CD4-positive, alpha-beta T cell treated with Interferon gamma for 1 hour (primary cell): ENCODE measurements around the gene POLE.
A peak's percentile ranks its signal among the peaks of the same experiment; 100 is the strongest.

ENCODE experiments used
- DNase-seq: peaks from one replicate; pipeline ENCODE4 v3.0.0-alpha.2; 2020

Gene POLE, protein sequence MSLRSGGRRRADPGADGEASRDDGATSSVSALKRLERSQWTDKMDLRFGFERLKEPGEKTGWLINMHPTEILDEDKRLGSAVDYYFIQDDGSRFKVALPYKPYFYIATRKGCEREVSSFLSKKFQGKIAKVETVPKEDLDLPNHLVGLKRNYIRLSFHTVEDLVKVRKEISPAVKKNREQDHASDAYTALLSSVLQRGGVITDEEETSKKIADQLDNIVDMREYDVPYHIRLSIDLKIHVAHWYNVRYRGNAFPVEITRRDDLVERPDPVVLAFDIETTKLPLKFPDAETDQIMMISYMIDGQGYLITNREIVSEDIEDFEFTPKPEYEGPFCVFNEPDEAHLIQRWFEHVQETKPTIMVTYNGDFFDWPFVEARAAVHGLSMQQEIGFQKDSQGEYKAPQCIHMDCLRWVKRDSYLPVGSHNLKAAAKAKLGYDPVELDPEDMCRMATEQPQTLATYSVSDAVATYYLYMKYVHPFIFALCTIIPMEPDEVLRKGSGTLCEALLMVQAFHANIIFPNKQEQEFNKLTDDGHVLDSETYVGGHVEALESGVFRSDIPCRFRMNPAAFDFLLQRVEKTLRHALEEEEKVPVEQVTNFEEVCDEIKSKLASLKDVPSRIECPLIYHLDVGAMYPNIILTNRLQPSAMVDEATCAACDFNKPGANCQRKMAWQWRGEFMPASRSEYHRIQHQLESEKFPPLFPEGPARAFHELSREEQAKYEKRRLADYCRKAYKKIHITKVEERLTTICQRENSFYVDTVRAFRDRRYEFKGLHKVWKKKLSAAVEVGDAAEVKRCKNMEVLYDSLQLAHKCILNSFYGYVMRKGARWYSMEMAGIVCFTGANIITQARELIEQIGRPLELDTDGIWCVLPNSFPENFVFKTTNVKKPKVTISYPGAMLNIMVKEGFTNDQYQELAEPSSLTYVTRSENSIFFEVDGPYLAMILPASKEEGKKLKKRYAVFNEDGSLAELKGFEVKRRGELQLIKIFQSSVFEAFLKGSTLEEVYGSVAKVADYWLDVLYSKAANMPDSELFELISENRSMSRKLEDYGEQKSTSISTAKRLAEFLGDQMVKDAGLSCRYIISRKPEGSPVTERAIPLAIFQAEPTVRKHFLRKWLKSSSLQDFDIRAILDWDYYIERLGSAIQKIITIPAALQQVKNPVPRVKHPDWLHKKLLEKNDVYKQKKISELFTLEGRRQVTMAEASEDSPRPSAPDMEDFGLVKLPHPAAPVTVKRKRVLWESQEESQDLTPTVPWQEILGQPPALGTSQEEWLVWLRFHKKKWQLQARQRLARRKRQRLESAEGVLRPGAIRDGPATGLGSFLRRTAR (N-terminal part only)

DNA sequence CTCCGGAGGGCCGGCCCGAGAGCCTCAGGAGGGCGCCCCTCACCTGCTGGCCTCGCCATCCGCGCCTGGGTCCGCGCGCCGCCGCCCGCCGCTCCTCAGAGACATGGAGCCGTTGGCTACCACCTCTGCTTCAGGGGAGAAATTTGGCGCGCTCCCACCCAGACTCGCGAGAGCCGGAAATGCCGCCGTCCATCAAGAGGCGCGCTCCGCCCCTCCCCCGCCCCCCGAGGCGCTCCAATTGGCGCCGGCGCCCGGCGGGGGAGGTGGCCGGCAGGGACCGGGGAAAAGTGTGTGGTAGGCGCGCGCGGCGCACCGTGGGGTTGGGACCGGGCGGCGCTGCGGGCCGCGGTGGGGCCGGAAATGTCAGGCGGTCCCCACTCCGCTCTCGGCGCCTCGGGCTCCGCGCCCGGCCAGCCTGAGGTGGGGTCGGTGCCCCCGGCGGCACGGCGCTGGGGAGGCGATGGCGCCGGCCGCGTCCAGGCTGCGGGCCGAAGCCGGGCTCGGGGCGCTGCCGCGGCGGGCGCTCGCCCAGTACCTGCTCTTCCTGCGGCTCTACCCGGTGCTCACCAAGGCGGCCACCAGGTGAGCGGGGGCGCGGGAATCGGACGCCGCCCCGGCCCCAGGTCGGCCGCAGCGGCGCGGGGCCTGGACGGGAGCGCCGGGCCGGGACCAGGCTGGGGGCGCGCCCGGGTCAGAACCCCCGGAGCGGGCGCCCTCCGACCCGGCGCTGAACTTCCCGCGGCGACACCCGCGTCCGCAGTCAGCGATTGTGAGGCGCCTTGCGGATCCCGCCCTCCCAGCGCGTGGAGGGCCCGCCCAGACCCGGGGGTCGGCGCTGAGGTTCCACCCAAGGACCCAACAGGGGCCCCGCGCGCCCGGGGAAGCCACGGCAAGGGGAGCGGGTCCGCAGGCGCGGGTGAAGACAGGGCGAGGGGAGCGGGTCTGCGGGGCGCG is at the start of gene POLE, which contains the start of gene PXMP2:
TSS of gene POLE (minus strand) at position 132 of the 954 bp plus-strand sequence. CDS start at position 105, 27 bp downstream.
TSS of gene PXMP2 (plus strand) at position 377 of the 954 bp plus-strand sequence. CDS start at position 461, 84 bp downstream.
- DNase-seq, result peak; percentile 92

DNA sequence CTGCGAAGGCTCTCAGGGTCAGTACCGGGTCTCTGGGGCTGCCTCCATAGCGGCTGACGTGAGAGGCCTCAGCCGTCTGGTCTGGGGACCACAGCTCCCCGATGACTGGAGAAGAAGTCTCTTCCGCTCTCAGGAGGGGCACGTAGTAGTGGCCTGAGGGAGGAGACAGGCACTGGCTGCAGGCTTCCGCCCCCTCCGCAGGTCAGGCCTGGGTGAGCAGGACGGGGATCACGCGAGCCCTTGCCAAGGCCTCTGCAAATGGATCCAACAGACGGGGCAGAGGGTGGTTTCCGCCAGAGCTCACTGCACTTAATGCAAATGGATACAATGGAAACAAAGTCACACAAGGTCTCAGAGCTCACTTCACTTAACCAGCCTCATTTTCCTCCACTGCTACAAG is 49.8 kb upstream of the POLE start:
- DNase-seq, result no peak

DNA sequence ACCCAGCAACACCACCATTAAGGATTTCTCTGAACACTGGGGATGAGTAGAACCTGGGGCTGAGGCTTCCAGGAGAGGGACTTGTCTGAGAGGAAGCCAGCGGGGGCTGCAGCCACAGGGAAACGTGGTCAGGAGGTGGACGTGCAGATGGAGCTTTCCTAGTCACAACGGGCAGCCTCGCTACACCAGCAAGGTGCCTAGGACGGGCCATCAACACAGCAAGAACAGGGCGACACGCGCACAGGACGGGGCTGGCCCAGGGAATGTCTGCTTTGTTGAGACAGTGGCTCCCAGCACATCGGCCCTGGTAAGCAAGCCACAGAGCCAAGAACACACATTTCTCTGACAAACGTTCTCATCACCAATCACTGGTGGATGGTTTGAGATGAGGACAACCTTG is 49.2 kb upstream of the POLE start:
- no peak for DNase-seq

DNA sequence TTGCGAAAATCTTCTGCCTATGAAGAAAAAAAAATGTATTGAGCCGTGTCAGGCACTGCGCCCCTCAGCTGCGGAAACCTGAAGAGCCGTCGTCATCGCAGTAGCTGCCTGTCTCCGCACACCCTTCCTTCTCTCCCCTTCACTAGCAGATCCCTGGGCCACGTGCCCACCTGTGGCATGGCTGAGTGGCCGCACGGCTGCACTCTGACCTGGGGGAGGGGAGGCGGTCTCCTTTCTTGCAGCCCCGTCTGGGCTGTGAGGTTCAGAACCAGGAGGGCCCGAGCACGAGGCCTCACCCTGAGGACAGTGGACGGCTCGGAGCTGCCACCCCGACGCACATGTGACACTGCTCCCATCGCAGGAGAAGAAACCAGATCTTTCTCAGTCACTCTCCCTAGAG is 48.4 kb upstream of the POLE start:
- DNase-seq, result no peak

DNA sequence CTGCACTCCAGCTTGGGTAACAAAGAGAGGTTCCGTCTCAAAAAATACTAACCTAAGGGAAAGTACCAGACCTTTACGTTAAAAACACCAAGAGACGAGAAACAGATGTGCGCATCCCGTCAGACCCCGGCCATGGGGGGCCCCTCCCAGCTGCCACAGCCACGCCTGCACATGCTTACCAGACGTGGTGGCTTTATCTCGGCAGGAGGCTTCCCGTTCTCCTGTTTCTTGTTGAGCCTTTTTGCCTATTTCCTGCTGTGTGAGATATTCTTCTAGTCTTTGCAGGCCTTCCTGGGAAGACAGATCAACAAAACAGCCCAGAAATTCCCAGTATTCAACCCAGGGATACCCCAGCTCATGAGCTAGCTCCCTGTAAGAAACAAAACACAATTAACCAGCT is 47.1 kb upstream of the POLE start:
- no peak for DNase-seq

DNA sequence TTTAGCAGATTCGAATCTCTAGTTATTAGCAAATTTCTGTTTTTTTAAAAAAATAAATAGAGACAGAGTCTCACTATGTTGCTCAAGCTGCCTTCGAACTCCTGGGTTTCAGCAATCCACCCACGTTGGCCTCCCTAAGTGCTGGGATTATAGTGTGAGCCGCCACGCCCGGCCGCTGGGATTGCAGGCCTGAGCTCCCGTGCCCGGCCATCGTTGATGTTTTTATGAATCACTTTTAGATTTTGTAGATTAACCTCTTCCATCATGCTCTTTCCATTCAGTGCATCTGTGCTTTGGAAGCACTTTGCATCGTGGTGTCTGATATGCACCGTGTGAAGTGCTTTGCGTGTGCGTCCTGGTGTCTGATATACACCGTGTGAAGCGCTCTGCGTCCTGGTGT is 44.4 kb upstream of the POLE start:
- no peak for DNase-seq

DNA sequence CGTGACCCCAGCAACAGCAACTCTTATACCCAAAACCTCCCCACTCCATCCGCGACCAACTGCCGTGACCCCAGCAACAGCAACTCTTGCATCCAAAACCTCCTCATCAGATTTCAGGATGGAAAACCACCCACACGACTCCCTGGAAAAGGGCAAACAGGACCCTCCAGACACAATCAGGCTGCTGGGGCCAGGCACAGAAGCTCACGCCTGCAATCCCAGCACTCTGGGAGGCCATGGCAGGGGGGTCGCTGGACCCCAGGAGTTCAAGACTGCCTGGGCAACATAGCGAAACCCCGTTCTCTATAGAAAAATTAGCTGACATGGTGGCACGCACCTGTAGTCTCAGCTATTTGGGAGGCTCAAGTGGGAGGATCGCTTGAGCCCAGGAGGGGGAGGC is 43.2 kb upstream of the POLE start:
- DNase-seq, result no peak

DNA sequence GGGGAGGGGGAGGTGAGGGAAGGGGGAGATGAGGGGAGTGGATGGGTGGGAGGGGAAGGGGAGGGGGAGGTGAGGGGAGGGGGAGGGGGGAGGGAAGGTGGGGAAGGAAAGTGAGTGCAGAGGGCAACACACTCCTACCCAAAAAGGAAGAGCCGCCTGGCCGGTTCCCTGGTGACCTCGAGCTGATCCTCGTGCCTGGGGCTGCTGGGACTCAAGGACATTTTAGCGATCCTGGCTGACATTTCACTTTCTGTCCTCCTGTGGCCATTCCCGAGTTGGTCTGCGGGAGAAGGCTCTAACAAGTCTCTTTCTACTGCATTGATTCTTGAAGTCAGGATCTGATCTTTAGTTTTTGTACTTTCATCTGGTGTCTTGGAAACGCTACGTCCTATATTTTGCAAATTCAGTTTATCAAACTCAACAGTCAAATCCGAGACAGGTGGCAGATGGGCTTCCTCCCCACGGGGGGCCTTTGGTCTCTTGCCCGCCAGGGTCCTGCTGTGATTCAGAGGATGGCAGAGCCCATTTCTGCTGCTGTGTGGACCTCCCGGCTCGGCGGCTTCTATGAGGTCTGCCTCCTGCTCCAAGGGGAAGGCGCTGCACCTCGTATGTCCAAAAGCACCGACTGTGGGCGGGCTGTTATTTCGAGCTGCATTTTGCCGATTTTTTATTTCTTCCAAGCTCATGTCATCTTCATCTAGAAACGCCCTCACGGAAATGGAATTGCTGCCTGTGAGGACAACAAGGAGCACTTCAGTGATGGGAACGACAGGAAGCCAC is 42.6 kb upstream of the POLE start:
- DNase-seq, result no peak

DNA sequence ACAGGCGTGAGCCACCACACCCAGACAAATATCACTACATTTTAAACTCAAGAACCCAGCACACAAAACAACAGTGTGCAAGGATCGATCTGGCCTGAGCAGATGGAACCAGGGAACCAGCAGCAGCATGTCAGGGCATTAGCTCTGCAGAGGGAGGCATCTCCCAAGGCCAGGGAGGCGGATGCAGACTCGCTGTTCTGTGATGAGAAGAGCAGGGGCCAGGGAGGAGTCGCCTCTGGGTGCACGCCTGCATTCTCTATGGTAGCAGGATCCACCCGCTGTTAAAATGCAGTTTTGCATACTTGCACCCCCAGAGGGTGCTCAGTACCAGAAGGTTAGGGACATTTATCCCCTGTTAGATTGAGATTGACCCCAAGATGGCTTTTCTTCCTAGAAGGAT is 41.4 kb upstream of the POLE start:
- no peak for DNase-seq

DNA sequence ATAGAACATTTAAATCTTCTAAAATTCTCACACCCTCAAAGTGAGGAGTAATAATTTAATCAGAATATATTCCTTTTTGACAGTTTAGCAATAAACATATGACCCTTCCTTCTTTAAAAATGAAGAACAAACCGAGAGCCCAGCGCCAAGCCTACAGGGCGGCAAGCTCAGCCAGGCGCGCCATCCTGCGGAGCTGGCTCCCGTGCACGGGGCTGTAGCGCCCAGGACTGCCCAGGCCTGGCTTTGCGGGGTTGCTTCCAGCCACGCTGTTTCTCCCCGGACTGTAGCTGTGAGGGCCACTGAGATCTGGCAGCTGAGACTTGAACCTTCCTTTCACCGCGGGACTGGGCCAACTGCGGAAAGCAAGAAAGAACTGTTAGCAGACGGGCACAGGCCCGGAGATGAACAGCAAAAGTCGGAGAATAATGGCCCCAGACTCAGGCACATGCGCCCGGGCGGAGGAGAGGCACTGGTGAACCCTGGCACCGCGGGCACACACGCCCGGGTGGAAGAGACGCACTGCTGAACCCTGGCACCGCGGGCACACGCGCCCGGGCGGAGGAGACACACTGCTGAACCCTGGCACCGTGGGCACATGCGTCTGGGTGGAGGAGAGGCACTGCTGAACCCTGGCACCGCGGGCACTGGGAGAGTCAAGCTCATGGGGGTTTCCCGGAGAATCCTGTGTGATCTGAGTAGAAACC is 40.1 kb upstream of the POLE start:
- no peak for DNase-seq

DNA sequence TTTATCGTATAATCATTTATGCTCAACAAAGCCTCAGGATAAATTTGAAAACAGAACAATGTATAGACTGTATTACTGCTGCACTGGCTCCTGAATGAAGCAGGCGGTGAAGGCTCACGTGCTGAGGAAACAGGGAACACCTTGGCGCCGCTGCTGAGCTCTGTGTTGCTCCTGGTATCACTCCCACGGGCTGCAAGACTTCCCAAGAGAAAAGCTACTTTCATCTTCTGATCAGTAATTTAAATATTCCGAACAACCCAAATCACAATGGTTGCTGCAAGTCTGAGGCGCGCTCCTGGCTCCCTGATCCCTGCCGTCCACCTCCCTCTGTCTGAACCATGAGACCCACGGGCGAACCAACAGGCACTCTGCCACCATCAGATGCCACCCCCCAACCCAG is 39.2 kb upstream of the POLE start:
- no peak for DNase-seq

DNA sequence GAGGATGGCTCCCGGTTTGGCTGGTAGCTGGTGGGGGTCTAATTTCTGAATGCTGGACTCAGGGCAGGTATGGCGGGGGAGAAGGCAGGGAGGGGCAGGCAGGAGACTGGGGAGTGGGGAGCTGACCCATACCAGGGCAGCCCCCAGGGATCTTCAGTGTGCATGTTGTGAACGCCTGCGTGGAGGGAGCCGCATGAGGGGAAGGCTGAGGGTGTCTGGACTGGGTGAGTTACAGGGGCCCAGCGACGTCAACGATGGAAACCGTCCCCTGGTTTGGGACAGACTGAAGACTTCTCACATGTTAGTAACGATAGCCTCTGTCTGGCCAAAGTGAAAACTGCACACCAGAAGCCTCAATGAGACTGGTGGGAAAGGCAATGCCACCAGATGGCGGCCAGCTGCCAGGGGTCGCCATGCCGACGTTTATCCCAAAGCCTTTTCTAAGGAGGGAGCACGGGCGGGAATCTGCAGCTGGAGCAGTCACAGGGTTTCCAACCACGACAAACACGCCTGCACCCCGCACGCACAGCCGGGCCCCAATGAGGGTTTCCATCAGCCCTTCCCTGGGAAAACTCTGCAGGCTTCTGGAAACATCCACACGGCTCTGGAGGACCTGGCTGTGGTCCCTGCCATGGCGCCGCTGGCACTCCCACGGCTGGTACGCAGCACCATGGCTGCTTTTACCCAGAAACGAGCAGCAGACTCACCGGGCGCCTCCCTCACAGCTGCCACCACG is 37.5 kb upstream of the POLE start:
- no peak for DNase-seq

DNA sequence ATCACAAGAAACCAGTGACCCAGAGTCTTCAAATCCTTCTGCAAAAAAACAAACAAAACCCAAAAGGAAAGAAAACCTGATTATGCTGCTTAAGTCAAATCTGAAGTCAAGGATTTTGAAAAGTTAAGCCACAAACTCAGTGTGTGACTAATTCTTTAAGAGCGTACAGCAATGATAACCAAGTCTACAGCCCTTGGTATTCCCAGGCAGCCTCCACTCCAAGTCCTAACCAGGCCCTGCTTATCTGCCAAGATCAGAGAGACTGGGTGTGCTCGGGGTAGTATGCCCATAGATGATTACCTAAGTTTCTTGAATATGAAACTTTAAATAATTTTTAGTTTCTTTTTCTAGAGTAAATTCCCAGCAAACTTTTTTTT is 36.6 kb upstream of the POLE start:
- DNase-seq, result no peak

DNA sequence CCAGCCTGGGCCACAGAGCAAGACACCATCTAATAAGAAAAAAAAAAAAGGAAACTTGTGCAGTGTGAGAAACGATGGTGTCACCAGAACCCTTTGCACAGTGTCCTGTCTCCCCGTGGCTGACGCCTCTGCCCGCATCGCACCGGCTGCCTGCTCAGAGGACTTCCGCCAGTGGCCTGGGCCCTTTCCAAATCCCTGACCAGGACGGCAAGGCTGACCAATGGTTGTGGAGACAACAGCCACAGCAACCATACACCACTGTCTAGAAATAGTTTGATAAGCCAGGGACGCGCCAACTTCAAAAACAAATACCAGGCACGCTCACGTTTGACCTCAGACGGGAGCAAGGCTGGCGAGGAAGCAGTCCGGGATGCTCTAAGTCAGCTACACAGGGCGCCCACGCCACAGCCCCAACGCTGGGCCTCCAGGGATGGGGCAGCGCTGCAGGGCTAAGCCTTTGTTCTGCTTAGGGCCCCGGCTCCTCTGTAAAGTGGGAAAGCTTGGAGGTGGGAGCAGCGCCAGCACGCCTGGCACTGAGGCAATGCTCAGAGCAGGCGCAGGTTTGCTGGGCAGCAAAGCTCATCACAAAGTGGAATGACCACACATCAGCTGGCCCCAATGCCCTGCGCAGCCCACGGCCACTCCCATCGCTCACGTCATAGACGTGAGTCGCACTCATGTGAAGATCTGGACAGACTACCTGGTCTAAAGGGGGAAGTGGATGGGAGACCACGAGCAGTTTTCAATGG is 36.0 kb upstream of the POLE start:
- no peak for DNase-seq

DNA sequence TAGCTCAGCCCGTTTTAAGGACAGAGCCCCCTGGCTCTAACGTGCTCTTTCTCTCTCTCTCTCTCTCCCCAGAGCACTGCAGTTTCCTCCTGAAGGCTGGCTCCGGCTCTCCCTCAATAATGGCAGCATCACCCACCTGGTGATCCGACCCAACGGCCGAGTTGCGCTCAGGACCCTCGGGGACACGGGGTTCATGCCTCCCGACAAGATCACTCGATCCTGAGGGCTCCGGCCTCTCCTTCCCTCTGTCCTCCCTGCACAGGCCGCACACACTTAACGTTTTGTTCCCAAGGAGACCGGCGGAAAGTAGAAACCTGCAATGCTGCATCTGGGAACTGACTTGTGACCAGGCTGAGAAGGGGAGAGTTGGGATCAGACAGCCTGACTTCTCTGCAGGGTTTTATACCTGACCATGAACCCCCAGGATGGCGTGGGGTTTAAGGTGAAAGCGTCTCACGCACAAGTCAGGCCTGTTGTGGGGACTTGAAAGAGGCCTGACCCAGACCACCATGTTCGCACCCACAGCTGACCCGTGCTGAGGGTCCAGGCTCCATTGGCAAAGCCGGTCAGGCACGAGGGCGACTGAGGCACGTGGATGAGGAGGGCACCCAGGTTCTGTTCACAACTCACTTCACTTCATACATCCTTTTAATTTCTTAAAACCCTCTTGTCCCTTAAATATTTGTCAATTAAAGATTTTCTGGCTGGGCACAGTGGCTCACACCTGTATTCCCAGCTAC is 33.6 kb upstream of the POLE start:
- no peak for DNase-seq

DNA sequence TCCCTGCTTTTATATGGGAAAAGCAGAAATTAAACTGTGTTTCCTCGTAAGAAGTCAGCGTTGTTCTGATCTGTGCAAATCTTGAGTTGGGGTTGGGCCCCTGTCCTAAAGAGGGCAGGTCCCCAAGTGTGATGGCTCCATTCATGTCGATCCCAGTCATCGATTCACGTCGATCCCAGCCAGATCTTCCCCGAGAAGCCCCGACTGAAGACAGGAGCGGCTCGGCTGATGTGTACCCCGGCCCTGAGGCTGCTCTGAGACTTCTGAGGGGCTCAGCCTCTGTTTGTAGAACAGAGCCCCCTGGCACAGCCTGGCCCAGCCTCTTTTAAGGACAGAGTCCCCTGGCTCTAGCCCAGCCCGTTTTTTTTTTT is 32.8 kb upstream of the POLE start:
- no peak for DNase-seq

DNA sequence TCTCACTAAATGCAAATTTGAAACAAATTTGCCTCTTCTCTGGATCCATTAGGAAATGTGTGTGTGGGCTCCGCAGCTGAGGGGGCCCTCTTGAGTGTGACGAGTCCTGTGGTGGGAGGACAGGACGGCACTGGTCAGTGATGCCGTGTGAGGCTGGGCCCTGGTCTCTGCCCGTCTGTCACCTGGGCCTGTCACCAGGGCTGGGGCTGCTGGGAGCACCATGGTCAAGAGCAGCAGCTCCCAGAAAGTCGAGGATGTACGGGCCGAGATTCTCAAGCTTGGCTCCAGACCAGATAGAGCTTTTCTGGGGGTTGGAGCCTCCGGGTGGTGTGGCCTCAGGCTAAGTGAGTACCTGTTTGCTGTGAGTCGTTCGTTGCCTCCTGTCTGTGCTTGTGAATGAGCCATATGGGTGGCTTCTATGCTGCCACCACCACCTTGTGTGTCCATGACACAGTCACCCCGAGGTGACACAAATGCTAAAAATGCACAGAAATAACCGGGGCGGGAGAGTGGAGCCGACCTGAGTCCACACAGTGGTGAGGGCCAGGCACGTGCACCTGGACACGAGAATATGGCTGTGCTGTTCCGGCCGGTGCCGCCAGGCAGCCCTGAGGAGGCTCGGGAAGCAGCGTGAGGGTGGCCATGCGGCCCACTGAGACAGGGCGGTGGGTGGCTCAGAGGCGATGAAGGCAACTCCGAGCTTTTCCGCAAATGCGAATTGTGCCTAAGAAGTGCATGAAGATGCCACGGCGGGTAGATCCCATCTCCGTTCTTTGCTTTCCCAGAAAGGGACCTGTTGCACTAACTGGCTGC is 32.2 kb upstream of the POLE start:
- DNase-seq, result no peak
